ENCODE data around the gene C18orf63. TPM values are rescaled to one million over a fixed set of nuclear protein-coding genes. Genes with fewer than 3 reads are reported as not detected.

The C18orf63 gene
- total and polyA plus RNA-seq, 2 experiments from 2014 or later: not detected

DNA sequence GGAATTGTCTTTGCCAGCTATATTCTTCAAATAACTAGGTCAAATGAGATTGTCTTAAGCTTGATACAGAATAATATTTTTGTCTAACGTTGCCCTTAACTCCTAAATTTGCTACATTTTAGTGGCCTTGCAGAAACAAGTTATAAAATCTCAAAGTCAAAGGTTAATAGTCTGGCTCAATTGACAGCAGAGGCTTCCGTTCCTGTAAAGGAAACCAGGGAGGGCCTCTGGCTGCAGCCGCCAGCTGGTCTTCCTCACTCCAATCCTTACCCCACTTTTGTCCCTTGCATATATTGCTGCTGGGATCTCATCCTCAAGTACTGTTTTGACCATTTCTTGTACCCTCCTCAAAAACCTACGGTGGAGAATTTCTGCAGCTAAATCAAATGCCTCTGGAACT is 40.9 kb upstream of the C18orf63 start:
- Mint-ChIP-seq H3K4me1 (peaks cover 53% of the 10 kb centered on the region), H3K36me3 (ENCODE audit: low read depth) (peaks cover 42% of the 10 kb centered on the region), H3K27me3 (ENCODE audit: insufficient read depth, low read depth, poor library complexity) (peaks cover 10% of the 10 kb centered on the region), H3K9me3 (no peaks in the 10 kb centered on the region; the same call in 2 of the 3 replicates), H3K4me3 (no peak overlapping the region), H3K27ac (no peak overlapping the region)
- Histone ChIP-seq H3K27me3 (ENCODE audit: insufficient read depth) (no peaks in the 10 kb centered on the region), H3K4me2 (no peak overlapping the region), H3K79me2 (replicated peaks; ENCODE audit: insufficient read depth) (peaks cover 99% of the 10 kb centered on the region), H3K36me3 (ENCODE audit: insufficient read depth) (no peaks in the 10 kb centered on the region; the same call in 1 of the 2 replicates), H3K4me3 (no peak overlapping the region), H4K20me1 (replicated peaks; ENCODE audit: insufficient read depth) (peaks cover 26% of the 10 kb centered on the region), H2AFZ (no peak overlapping the region), H3K27ac (ENCODE audit: low read depth) (no peak overlapping the region), H3F3A (replicated peaks; ENCODE audit: low read depth) (no peaks in the 10 kb centered on the region), H3K9me2 (ENCODE audit: insufficient read depth) (no peaks in the 10 kb centered on the region), H3K4me1 (ENCODE audit: insufficient read depth) (peaks cover 18% of the 10 kb centered on the region; the same call in 1 of the 2 replicates)
- TF ChIP-seq EZH2phosphoT487 (IDR thresholded peaks at IDR 0.05; ENCODE audit: unreplicated experiment) (no peak), ZNF331 (CRISPR knock-in tag; IDR thresholded peaks at IDR 0.05; ENCODE audit: low read depth) (no peak), JUNB (IDR thresholded peaks at IDR 0.05; ENCODE audit: unreplicated experiment) (no peak)
- TF ChIP-seq, protein P1, sequence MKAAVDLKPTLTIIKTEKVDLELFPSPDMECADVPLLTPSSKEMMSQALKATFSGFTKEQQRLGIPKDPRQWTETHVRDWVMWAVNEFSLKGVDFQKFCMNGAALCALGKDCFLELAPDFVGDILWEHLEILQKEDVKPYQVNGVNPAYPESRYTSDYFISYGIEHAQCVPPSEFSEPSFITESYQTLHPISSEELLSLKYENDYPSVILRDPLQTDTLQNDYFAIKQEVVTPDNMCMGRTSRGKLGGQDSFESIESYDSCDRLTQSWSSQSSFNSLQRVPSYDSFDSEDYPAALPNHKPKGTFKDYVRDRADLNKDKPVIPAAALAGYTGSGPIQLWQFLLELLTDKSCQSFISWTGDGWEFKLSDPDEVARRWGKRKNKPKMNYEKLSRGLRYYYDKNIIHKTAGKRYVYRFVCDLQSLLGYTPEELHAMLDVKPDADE (IDR thresholded peaks at IDR 0.05): no peak
- TF ChIP-seq, protein P2, sequence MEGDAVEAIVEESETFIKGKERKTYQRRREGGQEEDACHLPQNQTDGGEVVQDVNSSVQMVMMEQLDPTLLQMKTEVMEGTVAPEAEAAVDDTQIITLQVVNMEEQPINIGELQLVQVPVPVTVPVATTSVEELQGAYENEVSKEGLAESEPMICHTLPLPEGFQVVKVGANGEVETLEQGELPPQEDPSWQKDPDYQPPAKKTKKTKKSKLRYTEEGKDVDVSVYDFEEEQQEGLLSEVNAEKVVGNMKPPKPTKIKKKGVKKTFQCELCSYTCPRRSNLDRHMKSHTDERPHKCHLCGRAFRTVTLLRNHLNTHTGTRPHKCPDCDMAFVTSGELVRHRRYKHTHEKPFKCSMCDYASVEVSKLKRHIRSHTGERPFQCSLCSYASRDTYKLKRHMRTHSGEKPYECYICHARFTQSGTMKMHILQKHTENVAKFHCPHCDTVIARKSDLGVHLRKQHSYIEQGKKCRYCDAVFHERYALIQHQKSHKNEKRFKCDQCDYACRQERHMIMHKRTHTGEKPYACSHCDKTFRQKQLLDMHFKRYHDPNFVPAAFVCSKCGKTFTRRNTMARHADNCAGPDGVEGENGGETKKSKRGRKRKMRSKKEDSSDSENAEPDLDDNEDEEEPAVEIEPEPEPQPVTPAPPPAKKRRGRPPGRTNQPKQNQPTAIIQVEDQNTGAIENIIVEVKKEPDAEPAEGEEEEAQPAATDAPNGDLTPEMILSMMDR (conservative IDR thresholded peaks at IDR 0.05; ENCODE audit: low read depth in 2 of 2): no peak
- DNase-seq (ENCODE audit: low spot score): no peak
- ATAC-seq: no peak

- Mint-ChIP-seq H3K27me3 (ENCODE audit: insufficient read depth, low read depth, poor library complexity) (peaks cover 6% of the 10 kb centered on the region), H3K27ac (peak overlapping the region; percentile 3; the same call in 1 of the 2 replicates)
- peaks cover 100% of the 10 kb centered on the region for H3K79me2 ChIP-seq (replicated peaks; ENCODE audit: insufficient read depth)
These were observed 39.9 kb upstream of the C18orf63 start for GRCh38 chr18:74275736-74276135.

More at GRCh38 chr18:74275736-74276135, 39.9 kb upstream of the C18orf63 start:
- H3F3A ChIP-seq (replicated peaks; ENCODE audit: low read depth): no peaks in the 10 kb centered on the region
- H4K20me1 ChIP-seq (replicated peaks; ENCODE audit: insufficient read depth): peaks cover 20% of the 10 kb centered on the region
- no peaks in the 10 kb centered on the region for H3K27me3 ChIP-seq (ENCODE audit: insufficient read depth)
- H3K4me3 ChIP-seq: no peak overlapping the region
- peaks cover 55% of the 10 kb centered on the region for H3K4me1 Mint-ChIP-seq
- peaks cover 50% of the 10 kb centered on the region for H3K36me3 Mint-ChIP-seq (ENCODE audit: low read depth)
- H3K4me1 ChIP-seq (ENCODE audit: insufficient read depth): peaks cover 28% of the 10 kb centered on the region
- H3K4me3 Mint-ChIP-seq: no peak overlapping the region
- TF ChIP-seq, protein P3, sequence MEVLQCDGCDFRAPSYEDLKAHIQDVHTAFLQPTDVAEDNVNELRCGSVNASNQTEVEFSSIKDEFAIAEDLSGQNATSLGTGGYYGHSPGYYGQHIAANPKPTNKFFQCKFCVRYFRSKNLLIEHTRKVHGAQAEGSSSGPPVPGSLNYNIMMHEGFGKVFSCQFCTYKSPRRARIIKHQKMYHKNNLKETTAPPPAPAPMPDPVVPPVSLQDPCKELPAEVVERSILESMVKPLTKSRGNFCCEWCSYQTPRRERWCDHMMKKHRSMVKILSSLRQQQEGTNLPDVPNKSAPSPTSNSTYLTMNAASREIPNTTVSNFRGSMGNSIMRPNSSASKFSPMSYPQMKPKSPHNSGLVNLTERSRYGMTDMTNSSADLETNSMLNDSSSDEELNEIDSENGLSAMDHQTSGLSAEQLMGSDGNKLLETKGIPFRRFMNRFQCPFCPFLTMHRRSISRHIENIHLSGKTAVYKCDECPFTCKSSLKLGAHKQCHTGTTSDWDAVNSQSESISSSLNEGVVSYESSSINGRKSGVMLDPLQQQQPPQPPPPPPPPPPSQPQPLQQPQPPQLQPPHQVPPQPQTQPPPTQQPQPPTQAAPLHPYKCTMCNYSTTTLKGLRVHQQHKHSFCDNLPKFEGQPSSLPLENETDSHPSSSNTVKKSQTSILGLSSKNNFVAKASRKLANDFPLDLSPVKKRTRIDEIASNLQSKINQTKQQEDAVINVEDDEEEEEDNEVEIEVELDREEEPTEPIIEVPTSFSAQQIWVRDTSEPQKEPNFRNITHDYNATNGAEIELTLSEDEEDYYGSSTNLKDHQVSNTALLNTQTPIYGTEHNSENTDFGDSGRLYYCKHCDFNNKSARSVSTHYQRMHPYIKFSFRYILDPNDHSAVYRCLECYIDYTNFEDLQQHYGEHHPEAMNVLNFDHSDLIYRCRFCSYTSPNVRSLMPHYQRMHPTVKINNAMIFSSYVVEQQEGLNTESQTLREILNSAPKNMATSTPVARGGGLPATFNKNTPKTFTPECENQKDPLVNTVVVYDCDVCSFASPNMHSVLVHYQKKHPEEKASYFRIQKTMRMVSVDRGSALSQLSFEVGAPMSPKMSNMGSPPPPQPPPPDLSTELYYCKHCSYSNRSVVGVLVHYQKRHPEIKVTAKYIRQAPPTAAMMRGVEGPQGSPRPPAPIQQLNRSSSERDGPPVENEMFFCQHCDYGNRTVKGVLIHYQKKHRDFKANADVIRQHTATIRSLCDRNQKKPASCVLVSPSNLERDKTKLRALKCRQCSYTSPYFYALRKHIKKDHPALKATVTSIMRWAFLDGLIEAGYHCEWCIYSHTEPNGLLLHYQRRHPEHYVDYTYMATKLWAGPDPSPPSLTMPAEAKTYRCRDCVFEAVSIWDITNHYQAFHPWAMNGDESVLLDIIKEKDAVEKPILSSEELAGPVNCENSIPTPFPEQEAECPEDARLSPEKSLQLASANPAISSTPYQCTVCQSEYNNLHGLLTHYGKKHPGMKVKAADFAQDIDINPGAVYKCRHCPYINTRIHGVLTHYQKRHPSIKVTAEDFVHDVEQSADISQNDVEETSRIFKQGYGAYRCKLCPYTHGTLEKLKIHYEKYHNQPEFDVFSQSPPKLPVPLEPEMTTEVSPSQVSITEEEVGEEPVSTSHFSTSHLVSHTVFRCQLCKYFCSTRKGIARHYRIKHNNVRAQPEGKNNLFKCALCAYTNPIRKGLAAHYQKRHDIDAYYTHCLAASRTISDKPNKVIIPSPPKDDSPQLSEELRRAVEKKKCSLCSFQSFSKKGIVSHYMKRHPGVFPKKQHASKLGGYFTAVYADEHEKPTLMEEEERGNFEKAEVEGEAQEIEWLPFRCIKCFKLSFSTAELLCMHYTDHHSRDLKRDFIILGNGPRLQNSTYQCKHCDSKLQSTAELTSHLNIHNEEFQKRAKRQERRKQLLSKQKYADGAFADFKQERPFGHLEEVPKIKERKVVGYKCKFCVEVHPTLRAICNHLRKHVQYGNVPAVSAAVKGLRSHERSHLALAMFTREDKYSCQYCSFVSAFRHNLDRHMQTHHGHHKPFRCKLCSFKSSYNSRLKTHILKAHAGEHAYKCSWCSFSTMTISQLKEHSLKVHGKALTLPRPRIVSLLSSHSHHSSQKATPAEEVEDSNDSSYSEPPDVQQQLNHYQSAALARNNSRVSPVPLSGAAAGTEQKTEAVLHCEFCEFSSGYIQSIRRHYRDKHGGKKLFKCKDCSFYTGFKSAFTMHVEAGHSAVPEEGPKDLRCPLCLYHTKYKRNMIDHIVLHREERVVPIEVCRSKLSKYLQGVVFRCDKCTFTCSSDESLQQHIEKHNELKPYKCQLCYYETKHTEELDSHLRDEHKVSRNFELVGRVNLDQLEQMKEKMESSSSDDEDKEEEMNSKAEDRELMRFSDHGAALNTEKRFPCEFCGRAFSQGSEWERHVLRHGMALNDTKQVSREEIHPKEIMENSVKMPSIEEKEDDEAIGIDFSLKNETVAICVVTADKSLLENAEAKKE (CRISPR knock-in tag; IDR thresholded peaks at IDR 0.05): no peak
- TF ChIP-seq POLR2AphosphoS5 (IDR thresholded peaks at IDR 0.05; ENCODE audit: low read depth) (no peak), NANOG (IDR thresholded peaks at IDR 0.05; ENCODE audit: borderline replicate concordance) (no peak), ZNF114 (CRISPR knock-in tag; IDR thresholded peaks at IDR 0.05) (no peak)
- TF ChIP-seq, protein P4, sequence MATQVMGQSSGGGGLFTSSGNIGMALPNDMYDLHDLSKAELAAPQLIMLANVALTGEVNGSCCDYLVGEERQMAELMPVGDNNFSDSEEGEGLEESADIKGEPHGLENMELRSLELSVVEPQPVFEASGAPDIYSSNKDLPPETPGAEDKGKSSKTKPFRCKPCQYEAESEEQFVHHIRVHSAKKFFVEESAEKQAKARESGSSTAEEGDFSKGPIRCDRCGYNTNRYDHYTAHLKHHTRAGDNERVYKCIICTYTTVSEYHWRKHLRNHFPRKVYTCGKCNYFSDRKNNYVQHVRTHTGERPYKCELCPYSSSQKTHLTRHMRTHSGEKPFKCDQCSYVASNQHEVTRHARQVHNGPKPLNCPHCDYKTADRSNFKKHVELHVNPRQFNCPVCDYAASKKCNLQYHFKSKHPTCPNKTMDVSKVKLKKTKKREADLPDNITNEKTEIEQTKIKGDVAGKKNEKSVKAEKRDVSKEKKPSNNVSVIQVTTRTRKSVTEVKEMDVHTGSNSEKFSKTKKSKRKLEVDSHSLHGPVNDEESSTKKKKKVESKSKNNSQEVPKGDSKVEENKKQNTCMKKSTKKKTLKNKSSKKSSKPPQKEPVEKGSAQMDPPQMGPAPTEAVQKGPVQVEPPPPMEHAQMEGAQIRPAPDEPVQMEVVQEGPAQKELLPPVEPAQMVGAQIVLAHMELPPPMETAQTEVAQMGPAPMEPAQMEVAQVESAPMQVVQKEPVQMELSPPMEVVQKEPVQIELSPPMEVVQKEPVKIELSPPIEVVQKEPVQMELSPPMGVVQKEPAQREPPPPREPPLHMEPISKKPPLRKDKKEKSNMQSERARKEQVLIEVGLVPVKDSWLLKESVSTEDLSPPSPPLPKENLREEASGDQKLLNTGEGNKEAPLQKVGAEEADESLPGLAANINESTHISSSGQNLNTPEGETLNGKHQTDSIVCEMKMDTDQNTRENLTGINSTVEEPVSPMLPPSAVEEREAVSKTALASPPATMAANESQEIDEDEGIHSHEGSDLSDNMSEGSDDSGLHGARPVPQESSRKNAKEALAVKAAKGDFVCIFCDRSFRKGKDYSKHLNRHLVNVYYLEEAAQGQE (IDR thresholded peaks at IDR 0.05; ENCODE audit: unreplicated experiment): no peak
- peaks cover 2% of the 10 kb centered on the region; the same call in 2 of the 3 replicates for H3K9me3 Mint-ChIP-seq
- H2AFZ ChIP-seq: no peak overlapping the region
- DNase-seq (ENCODE audit: low spot score): no peak
- no peak overlapping the region for H3K27ac ChIP-seq (ENCODE audit: low read depth)
- no peak for ATAC-seq
- no peaks in the 10 kb centered on the region; the same call in 1 of the 2 replicates for H3K36me3 ChIP-seq (ENCODE audit: insufficient read depth)
- no peak overlapping the region for H3K4me2 ChIP-seq
- H3K9me2 ChIP-seq (ENCODE audit: insufficient read depth): no peaks in the 10 kb centered on the region
